Measurements from ENCODE around the gene LRRC52. TPM values are rescaled to one million over a fixed set of nuclear protein-coding genes. Genes with fewer than 3 reads are reported as not detected.

Gene LRRC52
- polyA plus RNA-seq, 2 of the 4 experiments (the other 2 are of a cell fraction) = not detected

DNA sequence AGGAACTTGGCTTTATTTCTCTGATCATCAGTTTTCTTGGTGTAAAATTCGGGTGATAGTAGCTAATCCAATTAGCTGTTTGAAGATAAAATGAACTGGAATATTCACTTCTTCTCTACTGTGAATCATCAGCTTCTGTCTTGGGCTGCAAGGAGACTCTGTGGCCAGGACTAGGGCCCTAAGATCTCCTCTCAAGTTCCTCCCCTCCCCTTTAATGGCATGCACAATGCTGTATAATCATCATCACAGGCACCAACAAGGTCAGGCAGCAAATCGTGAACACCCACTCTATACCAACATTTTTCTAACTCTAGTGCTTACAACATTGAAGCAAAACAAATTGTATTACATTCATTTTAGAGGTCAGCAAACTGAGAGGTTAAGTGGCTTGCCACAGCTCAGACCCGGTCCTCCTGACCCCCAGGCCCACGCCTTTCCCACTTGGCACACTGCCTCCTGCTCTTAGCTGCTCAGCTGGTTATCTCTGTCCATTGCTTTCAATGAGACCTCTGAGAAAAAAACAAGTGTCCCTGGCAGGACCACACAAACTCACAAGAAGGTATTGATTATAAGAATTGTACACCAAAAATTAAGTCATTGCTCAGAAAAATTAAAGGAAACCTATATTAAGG is 31.8 kb downstream of the LRRC52 start:
- no peak overlapping the region for H3K4me3 ChIP-seq
- DNase-seq (ENCODE audit: low read depth in 1 of 2, low spot score in 1 of 2) (no peak), ATAC-seq (no peak), FAIRE-seq (no peak)
- no peak overlapping the region for H3K27ac ChIP-seq
- ChIA-PET POLR2A (no interaction called here), CTCF (interaction anchor here (1.2 to 5.5 kb wide), 5 partner anchors 10 to 461 kb away, joined by 3 to 22 read pairs (median 9); no protein-coding TSS in a partner anchor)
- no peak overlapping the region for H3K4me2 ChIP-seq
- TF ChIP-seq SREBF2 (IDR thresholded peaks at IDR 0.05) = no peak
- TF ChIP-seq ESRRA (IDR thresholded peaks at IDR 0.05; ENCODE audit: borderline replicate concordance, low read length) = no peak
- TF ChIP-seq, protein P1, sequence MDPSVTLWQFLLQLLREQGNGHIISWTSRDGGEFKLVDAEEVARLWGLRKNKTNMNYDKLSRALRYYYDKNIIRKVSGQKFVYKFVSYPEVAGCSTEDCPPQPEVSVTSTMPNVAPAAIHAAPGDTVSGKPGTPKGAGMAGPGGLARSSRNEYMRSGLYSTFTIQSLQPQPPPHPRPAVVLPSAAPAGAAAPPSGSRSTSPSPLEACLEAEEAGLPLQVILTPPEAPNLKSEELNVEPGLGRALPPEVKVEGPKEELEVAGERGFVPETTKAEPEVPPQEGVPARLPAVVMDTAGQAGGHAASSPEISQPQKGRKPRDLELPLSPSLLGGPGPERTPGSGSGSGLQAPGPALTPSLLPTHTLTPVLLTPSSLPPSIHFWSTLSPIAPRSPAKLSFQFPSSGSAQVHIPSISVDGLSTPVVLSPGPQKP (IDR thresholded peaks at IDR 0.05; ENCODE audit: low read depth, low read length) = no peak
- TF ChIP-seq PHF8 (IDR thresholded peaks at IDR 0.05; ENCODE audit: borderline replicate concordance, low read depth) = no peak
- TF ChIP-seq NPAS2 (CRISPR knock-in tag; IDR thresholded peaks at IDR 0.05; ENCODE audit: borderline replicate concordance) = no peak
- TF ChIP-seq BHLHE40 (IDR thresholded peaks at IDR 0.05; ENCODE audit: low read depth, low read length) = no peak
- no peak for TF ChIP-seq MYC (IDR thresholded peaks at IDR 0.05; ENCODE audit: borderline replicate concordance, low read length)
- no peaks in the 10 kb centered on the region for H3K9me3 ChIP-seq
- 1% methylated on average over 4 of the region's 4 CpGs for WGBS (ENCODE audit: missing lambda C conversion rate)
- no peaks in the 10 kb centered on the region for H3K4me1 ChIP-seq

DNA sequence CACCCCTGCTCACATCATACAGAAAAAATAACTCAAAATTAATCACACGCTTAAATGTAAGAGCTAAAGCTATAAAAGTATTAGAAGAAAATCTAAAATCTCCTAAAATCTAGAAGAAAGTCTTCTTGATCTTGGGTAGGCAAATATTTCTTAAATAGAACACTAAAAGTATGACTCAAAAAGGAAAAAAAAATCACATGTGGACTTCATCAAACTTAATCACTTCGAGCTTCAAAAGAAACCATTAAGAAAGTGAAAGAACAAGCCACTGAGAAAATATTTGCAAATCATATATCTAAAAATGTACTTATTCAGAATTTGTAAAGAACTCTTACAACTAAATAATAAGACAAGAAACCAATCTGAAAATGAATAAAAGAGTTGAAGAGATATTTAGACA is 32.7 kb downstream of the LRRC52 start:
- no peak for TF ChIP-seq ZNF302 (CRISPR knock-in tag; IDR thresholded peaks at IDR 0.05)
- TF ChIP-seq MAFK (IDR thresholded peaks at IDR 0.05; ENCODE audit: partially characterized antibody) = no peak
- TF ChIP-seq, protein P2, sequence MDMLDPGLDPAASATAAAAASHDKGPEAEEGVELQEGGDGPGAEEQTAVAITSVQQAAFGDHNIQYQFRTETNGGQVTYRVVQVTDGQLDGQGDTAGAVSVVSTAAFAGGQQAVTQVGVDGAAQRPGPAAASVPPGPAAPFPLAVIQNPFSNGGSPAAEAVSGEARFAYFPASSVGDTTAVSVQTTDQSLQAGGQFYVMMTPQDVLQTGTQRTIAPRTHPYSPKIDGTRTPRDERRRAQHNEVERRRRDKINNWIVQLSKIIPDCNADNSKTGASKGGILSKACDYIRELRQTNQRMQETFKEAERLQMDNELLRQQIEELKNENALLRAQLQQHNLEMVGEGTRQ (IDR thresholded peaks at IDR 0.05) = no peak
- no peak for TF ChIP-seq TP53 (CRISPR knock-in tag; IDR thresholded peaks at IDR 0.05)
- TF ChIP-seq GATA3 (IDR thresholded peaks at IDR 0.05; ENCODE audit: borderline replicate concordance) = no peak
- TF ChIP-seq, protein P3, sequence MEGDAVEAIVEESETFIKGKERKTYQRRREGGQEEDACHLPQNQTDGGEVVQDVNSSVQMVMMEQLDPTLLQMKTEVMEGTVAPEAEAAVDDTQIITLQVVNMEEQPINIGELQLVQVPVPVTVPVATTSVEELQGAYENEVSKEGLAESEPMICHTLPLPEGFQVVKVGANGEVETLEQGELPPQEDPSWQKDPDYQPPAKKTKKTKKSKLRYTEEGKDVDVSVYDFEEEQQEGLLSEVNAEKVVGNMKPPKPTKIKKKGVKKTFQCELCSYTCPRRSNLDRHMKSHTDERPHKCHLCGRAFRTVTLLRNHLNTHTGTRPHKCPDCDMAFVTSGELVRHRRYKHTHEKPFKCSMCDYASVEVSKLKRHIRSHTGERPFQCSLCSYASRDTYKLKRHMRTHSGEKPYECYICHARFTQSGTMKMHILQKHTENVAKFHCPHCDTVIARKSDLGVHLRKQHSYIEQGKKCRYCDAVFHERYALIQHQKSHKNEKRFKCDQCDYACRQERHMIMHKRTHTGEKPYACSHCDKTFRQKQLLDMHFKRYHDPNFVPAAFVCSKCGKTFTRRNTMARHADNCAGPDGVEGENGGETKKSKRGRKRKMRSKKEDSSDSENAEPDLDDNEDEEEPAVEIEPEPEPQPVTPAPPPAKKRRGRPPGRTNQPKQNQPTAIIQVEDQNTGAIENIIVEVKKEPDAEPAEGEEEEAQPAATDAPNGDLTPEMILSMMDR (IDR thresholded peaks at IDR 0.05) = no peak
- no peak for TF ChIP-seq EHF (CRISPR knock-in tag; IDR thresholded peaks at IDR 0.05)
- TF ChIP-seq CHD4 (IDR thresholded peaks at IDR 0.05; ENCODE audit: borderline replicate concordance) = no peak
- no peak for TF ChIP-seq HOXB5 (CRISPR knock-in tag; IDR thresholded peaks at IDR 0.05)
- no peak for TF ChIP-seq POLR2AphosphoS2 (conservative IDR thresholded peaks at IDR 0.05; ENCODE audit: low read length)
- TF ChIP-seq, protein P4, sequence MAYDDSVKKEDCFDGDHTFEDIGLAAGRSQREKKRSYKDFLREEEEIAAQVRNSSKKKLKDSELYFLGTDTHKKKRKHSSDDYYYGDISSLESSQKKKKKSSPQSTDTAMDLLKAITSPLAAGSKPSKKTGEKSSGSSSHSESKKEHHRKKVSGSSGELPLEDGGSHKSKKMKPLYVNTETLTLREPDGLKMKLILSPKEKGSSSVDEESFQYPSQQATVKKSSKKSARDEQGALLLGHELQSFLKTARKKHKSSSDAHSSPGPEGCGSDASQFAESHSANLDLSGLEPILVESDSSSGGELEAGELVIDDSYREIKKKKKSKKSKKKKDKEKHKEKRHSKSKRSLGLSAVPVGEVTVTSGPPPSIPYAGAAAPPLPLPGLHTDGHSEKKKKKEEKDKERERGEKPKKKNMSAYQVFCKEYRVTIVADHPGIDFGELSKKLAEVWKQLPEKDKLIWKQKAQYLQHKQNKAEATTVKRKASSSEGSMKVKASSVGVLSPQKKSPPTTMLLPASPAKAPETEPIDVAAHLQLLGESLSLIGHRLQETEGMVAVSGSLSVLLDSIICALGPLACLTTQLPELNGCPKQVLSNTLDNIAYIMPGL (CRISPR knock-in tag; IDR thresholded peaks at IDR 0.05; ENCODE audit: borderline replicate concordance) = no peak
- TF ChIP-seq ZC3H11A (IDR thresholded peaks at IDR 0.05) = no peak
- TF ChIP-seq NFE2L2 (conservative IDR thresholded peaks at IDR 0.05; ENCODE audit: low read length) = no peak
- TF ChIP-seq MYC (IDR thresholded peaks at IDR 0.05; ENCODE audit: borderline replicate concordance, low read length) = no peak
- no peak for TF ChIP-seq ZSCAN20 (CRISPR knock-in tag; IDR thresholded peaks at IDR 0.05)
- no peak for TF ChIP-seq NR3C1 (IDR thresholded peaks at IDR 0.05)
- no peak for TF ChIP-seq PHF8 (IDR thresholded peaks at IDR 0.05; ENCODE audit: borderline replicate concordance, low read depth)
- TF ChIP-seq POLR2A (IDR thresholded peaks at IDR 0.05; ENCODE audit: low read length) = no peak
- no peak for TF ChIP-seq ZFP36 (IDR thresholded peaks at IDR 0.05; ENCODE audit: borderline replicate concordance, partially characterized antibody)
- no peak for DNase-seq (ENCODE audit: low read depth in 1 of 2, low spot score in 1 of 2)
- no peaks in the 10 kb centered on the region for H3K4me1 ChIP-seq
- ChIA-PET CTCF (interaction anchor here (1.6 to 5.5 kb wide), 3 partner anchors 8 to 25 kb away, joined by 3 to 22 read pairs (median 9); no protein-coding TSS in a partner anchor), POLR2A (no interaction called here)
- FAIRE-seq = peak; percentile 49
- no peak for ATAC-seq
- no peaks in the 10 kb centered on the region for H3K9me3 ChIP-seq
- H3K4me3 ChIP-seq = no peak overlapping the region
- no peak overlapping the region for H3K27ac ChIP-seq
- no peak overlapping the region for H3K4me2 ChIP-seq
- 11% methylated on average over 2 of the region's 2 CpGs for WGBS (ENCODE audit: missing lambda C conversion rate)
